NT2/D1 (cell line): ENCODE results near the gene APEX1.

Experiments used
- SUZ12 ChIP-seq: IDR thresholded peaks from 2 replicates; pipeline ENCODE4 v1.6.1; 2011; ENCODE audit not compliant: insufficient read length, insufficient read depth; ENCODE audit errors: extremely low read depth
- YY1 ChIP-seq: IDR thresholded peaks from 2 replicates; pipeline ENCODE4 v1.6.1; 2011; ENCODE audit not compliant: insufficient read length, insufficient read depth
- ZNF274 ChIP-seq: IDR thresholded peaks from 2 replicates; pipeline ENCODE4 v1.6.1; 2011; ENCODE audit warnings: mild to moderate bottlenecking, low read depth, low read length

- TF ChIP-seq YY1 (no peak), ZNF274 (no peak), SUZ12 (no peak)
Observed at GRCh38 chr14:20438664-20439063, 16.4 kb upstream of the APEX1 start.
